HG02943 (cell line): ENCODE measurements around the gene ZCCHC14.
"Not testable (repeated sequence)": the region's sequence is repeated elsewhere in the genome, so short reads cannot be mapped to it uniquely, and the experiment has no call there.

Experiments
- ATAC-seq: cut with Tn5 transposase; IDR thresholded peaks from one replicate; pipeline ENCODE4 v1.9.1; 2021; ENCODE audit warnings: mild to moderate bottlenecking, low read depth, moderate library complexity; ENCODE audit not compliant: unreplicated experiment

Gene ZCCHC14

DNA sequence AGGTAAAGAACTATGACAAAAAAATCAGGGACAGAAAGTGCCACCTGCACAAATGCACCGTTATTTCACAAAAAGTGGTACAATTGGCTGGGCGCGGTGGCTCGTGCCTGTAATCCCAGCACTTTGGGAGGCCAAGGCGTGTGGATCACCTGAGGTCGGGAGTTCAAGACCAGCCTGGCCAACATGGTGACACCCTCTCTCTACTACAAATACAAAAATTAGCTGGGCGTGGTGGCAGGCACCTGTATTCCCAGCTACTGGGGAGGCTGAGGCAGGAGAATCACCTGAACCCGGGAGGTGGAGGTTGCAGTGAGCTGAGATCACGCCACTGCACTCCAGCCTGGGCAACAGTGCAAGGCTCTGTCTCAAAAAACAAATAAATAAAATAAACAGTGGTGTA, 102.9 kb downstream of the ZCCHC14 start:
- not testable (repeated sequence) for ATAC-seq

DNA sequence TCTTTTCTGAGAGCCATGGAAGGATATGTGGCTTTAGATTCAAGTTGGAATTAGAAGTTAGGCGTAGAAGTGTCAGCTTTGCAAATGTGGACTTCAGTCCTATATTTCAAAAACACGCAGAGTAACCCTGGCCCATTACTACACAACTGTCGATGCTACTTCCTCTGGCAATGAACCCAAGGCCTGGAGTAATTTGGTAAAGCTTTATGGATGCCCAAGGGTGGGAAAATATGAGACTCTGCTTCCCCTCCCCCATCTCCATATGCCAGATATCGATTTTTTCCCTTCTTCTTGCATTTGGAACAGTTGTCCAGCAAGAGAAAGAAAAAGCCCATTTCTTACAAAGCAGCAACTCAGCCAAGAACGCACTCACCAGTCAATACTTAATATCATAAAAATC, 103.6 kb downstream of the ZCCHC14 start:
- ATAC-seq = no peak

DNA sequence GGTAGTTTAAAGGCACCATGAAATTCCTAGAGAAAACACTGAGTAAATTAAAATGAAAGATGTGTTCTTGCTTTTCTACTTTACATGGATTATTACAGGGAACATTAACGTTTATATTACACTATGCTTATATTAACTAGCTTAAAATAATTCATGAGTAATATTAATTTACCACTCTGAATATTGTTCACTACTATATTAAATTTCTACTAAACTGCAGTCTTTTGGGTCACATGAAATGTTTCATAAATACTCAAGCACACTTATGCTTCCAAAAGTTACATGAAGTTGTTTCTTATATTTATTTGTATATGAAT, 104.0 kb downstream of the ZCCHC14 start:
- no peak for ATAC-seq

DNA sequence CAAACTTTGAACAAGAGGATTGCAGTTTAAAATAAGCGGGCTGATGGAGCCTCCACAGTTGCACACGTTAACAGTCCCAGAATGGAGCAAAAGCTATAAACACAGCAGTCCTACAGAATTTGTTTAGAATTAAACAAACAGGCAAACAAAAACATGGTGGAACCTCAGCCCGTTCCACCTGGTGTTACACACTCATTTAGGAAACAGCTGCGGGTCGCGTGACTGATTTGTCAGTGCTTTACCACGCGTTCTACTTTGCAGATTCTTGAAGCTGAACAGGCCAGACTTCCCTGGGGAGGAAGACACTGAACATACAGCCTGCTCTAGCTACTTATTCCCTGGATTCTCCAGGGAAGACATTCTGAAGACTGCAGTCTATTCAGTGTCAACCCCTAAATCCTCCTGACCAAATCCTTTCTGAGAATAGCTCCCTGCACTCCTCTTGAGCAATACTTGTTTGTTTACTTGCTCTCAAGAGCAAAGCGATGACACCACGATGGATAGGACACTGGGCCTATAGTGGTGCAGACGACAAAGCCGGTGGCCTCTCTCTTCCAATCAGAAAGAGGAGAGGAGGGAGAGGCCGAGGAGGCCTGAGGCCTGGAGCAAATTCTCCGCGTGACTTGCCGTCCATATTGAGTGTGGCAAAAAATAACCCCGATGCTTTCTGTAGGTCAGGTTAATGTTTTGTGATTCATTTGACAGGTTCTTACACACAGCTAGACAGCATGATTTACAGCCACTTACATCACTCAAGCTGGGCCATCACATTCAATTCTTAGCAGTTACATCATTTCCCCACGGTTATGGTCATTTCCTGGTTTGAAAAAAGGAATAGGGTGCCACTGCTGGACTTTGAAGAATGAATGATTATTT, 104.6 kb downstream of the ZCCHC14 start:
- ATAC-seq = peak; percentile 46

DNA sequence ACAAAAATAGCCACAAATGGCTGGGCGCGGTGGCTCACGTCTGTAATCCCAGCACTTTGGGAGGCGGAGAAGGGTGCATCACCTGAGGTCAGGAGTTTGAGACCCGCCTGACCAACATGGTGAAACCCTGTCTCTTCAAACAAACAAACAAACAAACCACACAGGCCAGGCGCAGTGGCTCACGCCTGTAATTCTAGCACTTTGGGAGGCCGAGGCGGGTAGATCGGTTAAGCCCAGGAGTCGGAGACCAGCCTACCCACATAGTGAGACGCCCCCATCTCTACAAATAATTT, 108.0 kb downstream of the ZCCHC14 start:
- ATAC-seq = not testable (repeated sequence)

DNA sequence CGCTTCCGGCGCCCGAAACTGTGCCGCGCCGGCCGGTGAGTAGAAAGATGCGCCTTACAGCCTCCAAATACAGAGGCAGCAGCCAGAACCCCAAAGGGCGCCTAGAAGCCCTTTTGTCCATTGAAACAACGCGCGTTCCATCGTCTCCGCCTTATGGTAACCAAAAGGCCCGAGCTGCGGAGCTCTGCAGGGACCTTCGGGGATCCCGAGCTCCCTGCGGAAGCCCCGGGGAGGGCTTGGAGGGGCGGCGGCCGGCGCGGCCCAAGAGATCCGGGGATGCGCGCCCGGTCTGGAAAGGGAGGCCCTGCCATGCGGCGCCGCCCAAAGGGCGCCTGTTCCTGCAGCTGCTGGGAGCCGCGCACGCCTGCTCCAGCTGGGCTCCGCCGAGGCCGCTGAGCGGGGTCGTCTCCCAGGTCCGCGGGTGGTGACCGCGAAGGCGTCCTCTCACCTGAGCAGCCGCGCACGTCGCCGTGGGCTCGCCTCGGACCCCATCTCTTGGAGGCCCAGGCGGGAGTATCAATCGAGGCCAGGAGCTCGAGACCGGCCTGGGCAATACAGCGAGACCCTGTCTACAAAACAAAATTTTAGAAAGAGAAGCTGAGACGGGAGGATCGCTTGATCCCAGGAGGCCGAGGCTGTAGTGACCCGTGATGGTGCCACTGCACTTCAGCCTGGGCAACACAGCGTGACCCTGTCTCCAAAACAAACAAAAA, 108.5 kb downstream of the ZCCHC14 start:
- ATAC-seq = peak; percentile 33

DNA sequence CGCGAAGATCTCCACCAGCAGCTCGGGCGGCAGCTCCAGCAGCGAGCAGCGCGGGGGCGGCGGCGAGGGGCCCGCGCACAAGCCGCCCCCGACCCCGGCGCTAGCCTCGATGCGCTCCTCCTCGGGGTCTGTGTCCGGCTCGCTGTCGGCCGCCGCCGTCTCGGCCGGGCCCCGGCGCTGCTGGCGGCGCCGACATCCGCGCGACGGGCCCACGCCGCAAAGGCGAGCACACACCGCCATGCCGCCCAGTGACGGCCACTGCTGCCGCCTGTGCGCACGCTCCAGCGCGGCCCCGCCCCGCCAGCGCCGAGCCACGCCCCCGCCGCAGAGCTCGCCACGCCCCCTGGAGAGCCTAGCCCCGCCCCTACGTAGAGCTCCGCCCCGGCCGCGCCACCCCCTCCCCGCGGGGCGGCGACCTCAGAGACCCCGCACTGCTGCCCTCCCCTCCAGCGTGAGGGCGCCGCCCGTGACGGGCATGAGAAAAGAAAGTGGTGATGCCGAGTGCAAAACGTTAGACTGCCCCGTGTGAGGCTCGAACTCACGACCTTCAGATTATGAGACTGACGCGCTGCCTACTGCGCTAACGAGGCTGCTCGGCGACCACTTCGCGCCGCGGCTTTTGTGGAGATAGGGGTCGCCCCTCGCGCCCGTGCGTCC, 109.2 kb downstream of the ZCCHC14 start, which contains the start of gene FBXO31:
Gene FBXO31 (minus strand): TSS at position 272 of the 657 bp plus-strand sequence. CDS start 32 bp downstream, at position 240.
- ATAC-seq = peak; percentile 41

DNA sequence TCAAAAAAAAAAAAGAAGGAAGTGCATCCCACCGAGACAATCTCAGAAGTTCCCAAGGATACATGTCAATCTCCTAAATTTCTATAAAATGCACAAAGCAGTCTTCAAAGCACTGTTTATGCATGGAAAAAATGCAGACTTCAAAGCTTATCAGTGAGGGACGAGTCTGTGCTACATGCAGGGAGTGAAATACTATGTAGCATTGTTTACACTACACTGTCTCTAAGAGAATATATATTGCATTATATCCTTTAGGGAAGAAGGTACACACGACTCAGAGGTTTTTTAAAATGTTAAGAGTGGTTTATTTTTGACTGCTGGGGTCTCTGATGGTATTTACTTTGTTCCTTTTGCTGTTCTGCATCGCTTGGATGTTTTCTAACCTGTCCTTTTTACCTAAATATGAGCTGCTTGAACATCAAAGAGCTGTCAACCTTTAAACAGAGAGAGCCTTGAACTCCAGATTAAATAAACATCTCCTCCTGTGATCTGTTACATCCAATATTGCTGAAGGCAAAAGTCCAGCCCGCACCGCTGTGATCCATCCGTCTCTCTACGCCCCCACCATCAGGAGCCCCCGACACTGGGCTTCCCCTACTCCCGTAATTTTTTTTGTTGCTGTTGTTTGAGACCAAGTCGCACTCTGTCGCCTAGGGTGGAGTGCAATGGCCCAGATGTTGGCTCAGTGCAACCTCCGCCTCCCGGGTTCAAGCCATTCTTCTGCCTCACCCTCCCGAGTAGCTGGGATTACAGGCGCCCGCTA, 110.6 kb downstream of the ZCCHC14 start:
- ATAC-seq = no peak

DNA sequence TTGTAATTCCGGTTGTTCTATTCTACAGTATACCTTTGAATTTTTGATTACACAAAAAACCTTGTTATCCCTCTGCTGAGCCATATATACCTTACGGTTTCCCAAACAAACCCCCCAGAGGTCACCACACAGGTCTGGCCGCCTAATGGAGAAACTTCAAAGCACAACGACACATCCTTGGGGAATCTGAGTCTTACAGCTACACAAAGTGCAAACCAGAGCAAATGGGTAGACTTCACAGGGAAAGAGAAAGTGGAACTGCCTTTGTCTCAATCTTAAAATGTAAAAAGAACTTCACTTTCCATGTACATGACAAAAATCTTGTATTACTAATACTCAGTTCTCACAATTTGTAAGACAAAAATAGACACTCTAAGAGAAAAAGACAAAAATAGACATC, 111.9 kb downstream of the ZCCHC14 start:
- no peak for ATAC-seq

DNA sequence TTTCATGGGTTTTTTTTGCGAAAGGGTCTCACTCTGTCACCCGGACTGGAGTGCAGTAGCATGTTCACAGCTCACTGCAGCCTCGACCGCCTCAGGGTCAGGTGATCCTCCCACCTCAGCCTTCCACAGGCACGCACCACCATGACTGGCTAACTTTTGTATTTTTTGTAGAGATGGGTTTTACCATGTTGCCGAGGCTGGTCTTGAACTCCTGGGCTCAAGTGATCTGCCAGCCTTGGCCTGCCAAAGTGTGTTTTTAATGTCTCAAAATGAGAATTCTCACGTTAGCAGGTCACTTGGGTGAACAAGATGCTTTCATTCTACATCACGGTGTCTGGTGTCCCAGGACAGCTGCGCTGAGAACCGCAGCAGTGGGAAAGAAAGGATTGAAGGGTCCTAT, 112.4 kb downstream of the ZCCHC14 start:
- no peak for ATAC-seq

DNA sequence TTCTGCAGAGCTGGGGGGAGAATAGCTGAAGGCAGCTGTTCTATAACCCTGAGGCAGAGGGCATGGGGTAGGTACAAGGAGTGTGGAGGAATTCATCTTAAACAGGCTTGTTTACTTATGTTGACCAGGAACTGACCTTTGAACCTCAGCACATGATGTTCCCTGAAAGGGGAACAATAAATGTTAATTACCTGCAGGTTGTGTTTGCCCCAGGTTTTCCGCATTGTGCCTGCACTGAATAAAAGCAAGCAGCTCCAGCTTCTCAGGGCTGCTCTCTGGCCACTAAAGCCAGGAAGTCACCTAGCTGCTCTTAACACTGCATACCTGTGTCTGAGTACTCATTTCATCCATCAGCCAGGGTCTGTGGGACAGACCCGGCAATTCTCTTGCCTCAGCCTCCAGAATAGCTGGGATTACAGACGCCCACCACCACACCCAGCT, 113.5 kb downstream of the ZCCHC14 start:
- not testable (repeated sequence) for ATAC-seq

DNA sequence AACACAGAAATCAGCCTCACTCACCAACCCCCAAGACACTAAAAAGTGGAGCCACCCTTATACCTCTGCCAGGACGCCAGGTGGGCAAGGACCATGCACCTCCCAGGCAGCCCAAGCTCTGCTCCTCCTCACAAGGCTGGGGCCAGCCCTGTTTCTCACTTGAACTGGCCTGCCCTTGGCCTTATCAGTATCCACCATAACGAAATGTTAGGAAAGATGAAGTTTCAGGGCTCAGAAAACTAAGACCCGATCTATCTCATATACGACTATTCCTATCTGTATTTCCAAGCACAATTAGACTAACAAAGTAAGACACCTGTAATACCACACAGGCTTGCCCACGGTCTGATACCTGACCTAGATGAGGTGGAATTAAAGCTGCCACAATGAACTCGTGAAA, 116.2 kb downstream of the ZCCHC14 start:
- ATAC-seq = no peak

DNA sequence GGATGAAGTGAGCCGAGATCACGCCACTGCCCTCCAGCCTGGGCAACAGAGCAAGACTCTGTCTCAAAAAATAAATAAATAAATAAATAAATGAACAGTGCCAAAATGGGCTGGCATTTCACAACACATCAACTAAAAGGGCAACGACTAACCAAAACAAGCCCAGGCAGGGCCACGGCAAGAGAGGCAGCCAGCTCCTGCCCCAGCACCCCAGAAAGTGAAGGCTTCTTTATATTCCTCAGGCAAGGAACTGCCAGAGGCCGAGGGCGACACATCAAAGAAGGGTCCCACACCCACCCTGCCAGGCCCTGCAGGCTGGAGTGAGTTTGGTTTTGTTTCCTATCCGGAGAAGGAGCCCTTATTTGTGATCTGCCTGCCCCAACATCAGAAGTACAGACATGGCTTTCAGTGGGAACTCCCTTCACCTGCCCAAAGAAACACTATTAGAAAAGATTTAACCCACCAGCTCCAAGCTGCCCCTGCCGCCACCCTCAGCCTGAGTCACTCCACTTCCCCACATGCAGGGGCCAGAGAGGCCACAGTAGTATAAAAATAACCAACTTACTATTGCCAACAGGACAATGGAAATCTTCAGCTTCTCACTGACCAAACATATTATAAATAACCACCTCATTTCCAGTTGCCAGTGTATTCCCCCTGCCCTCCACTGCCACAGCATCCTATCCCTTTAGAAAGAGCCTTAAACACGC, 117.2 kb downstream of the ZCCHC14 start:
- ATAC-seq = no peak

DNA sequence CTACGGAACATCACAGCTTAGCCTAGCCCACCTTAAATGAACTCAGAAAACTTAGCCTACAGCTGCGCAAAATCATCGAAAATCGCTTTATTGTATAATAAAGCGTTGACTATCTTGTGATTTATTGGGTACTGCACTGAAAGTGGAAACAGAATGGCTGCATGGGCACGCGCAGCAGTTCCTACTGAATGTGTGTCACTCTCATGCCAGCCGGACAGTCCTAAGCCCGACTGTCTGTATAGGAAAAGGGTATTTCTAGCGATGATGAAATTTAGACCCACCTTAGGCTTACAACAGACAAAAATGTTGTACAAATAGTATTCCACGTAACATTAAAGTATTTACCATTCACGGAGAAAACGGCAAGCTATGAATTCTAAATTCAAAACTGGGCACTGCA, 118.5 kb downstream of the ZCCHC14 start:
- no peak for ATAC-seq

DNA sequence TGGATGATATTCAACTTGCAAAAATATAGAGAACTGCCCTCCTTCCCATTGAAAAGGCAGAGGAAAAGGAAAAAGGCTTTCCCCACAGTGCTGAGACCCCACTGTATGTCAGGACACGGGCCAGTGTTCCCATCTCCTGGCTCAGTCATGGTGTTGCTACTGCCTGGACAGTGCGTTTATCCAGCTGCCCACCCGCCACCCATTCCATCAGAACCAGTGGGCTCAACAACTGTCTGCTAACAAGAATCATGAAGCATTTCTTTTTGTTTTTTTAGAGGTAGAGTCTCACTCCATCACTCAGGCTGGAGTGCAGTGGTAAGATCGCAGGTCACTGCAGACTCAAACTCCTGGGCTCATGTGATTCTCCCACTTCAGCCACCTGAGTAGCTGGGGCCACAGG, 120.5 kb downstream of the ZCCHC14 start:
- ATAC-seq = no peak

DNA sequence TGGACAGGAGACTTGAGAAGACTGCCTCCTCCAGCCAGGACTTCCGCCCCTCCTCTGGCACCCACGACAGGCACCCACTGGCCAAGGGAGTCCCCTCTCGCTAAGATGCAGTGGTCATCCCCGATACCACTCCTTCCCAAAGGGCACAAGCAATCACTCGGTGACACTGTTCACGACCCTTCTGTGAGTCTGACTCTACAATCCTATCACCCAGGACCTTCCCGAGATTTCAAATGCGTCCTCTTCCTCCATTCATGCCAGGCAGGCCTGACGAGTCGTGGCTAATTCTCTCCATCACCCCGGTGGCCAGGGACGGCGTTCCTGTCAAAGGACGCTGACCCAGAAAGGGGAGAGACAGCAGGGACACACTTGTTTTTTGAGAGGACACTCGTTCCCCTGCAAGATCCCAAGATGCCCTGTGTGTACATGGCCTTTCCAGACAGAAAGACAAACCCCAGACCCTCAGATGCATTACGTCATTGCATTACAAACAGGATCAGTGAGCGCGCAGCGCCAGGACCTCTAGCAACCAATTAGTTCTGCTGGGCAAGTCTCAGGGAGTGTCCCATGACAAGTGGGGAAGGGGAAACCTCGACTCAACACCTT, 121.5 kb downstream of the ZCCHC14 start:
- no peak for ATAC-seq

DNA sequence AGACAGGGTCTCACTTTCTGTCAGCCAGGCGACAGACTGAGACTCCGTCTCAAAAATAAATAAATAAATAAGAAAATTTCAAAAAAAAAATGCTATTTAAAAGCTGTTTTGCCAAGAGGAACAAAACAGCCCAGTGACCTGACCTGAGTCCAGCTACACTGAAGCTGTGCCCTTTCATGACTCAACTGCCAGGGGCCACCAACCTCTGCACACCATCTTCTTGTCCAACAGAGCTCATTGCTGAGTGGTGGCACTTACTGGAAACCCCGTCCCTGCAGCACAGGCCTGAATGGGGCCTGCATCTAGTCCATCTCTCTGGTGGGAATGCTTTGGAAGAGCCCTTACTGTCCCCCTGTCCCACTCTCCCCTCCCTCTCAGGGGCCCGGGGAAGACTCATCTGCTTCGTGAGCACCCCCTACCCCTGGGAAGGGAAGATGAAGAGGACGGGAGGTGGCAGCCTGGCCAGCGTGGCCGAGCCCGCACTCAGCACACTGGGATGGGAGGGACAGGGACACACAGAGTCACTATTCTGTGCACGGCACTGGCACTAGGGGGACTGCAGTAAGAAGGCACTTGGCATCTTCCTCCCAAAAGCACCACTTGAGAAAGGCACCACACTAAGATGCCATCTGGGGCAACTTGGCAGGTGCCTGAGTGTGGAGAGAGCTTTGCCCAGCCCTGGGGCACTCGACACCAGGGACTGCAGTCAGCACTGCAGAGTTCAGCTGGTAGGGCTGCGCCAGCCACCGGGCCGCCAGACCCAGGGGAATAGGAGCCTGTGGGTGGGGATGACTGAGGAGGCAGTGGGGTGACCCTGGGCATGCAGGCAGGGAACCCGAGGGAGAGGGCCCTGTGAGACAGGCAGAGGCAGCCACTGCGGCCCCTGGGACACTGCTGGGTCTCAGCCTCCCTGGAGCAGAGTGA, 122.8 kb downstream of the ZCCHC14 start:
- no peak for ATAC-seq

DNA sequence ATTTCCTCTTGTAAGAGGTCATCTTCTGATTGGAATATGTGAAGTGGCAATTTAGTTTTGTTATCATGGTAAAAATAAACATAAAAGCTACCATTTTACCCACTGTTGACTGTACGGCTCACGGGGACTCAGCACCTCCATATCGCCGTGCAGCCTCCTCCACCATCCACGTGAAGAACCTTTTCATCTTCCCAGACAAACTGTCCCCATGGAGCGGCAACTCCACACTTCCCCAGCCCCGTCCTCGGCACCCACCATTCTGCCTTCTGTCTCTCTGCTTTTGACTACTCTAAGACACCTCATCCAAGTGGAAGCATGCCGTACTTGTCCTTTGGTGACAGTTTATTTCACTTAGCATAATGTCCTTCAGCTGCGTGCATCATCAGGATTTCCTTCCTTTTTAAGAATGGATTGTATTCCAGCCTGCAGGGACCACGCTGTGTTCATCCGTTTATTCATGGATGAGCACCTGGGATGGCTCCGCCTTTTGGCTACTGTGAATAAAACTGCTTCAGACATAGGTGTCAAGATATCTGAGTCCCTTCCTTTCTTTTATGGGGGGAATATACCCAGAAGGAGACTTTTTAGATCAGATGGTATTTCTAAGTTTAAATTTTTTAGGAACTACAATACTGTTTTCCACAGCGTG, 123.6 kb downstream of the ZCCHC14 start:
- ATAC-seq = no peak
